Naive thymus-derived CD8-positive, alpha-beta T cell (primary cell): ENCODE results near the gene CPSF4L. TPM values are rescaled to one million over a fixed set of nuclear protein-coding genes. Genes with fewer than 3 reads are reported as not detected.

ENCODE experiments used
- ATAC-seq, 2 donors: fragments of 150-1000 bp; cut with Tn5 transposase in 1 of 2; sonication (Bioruptor Pico), chemical (Tn5 transposase) in 1 of 2; 1 replicate in 1 of 2; 2 replicates in 1 of 2; pipeline ENCODE4 v1.10.0; 2021; ENCODE audit warnings: mild to moderate bottlenecking in 2 of 2, moderate library complexity in 2 of 2
- POLR2A ChIA-PET: fragments of 350-600 bp; sonication (Branson Sonifier 250); formaldehyde crosslinking; loops from one replicate; lab custom pipeline; 2021; ENCODE audit warnings: antibody characterized with exemption; lab: Charles Lee
- DNase-seq, 10 donors: peaks; one replicate each; pipeline versions ENCODE4 v3.0.0 to v3.0.0-alpha.2; 2020 to 2022
- H3K27ac Mint-ChIP-seq, 10 donors: one replicate each; pipeline ENCODE4 v1.8.0; 2020 to 2022; ENCODE audit warnings: mild to moderate bottlenecking in 10 of 10, mixed read lengths in 10 of 10, moderate library complexity in 4 of 10, inconsistent platforms in 1 of 10
- H3K27me3 Mint-ChIP-seq, 5 donors: one replicate each; pipeline ENCODE4 v1.8.0; 2021 to 2022; ENCODE audit warnings: mixed read lengths in 5 of 5
- H3K36me3 Mint-ChIP-seq, 3 donors: one replicate each; pipeline ENCODE4 v1.8.0; 2020 to 2022; ENCODE audit warnings: mixed read lengths in 3 of 3, mild to moderate bottlenecking in 2 of 3, inconsistent platforms in 1 of 3
- H3K4me1 Mint-ChIP-seq, 4 donors: one replicate each; pipeline ENCODE4 v1.8.0; 2021 to 2022; ENCODE audit warnings: mixed read lengths in 4 of 4
- H3K4me3 Mint-ChIP-seq, 10 donors: one replicate each; pipeline ENCODE4 v1.8.0; 2020 to 2022; ENCODE audit warnings: mild to moderate bottlenecking in 10 of 10, mixed read lengths in 10 of 10, moderate library complexity in 6 of 10, inconsistent platforms in 1 of 10
- H3K9me3 Mint-ChIP-seq, 9 donors: one replicate each; pipeline ENCODE4 v1.8.0; 2020 to 2022; ENCODE audit warnings: mixed read lengths in 9 of 9, mild to moderate bottlenecking in 3 of 9, inconsistent platforms in 1 of 9, moderate library complexity in 1 of 9
- polyA plus RNA-seq, 3 donors: library from polyadenylated mRNA; unstranded; fragments of 300-500 nt; fragmentation: Illumina TruSeq; gene quantifications; one replicate each; pipeline ENCODE4 v1.2.3, GENCODE V29; 2021
- total RNA-seq, 8 experiments: library from RNA in 2 of 8; stranded (reverse) in 2 of 8; gene quantifications; one replicate each; pipeline ENCODE4 v1.2.3 and lab custom pipeline; 2021 to 2026

The CPSF4L gene
- total and polyA plus RNA-seq, 5 experiments from 2014 or later: not detected

DNA sequence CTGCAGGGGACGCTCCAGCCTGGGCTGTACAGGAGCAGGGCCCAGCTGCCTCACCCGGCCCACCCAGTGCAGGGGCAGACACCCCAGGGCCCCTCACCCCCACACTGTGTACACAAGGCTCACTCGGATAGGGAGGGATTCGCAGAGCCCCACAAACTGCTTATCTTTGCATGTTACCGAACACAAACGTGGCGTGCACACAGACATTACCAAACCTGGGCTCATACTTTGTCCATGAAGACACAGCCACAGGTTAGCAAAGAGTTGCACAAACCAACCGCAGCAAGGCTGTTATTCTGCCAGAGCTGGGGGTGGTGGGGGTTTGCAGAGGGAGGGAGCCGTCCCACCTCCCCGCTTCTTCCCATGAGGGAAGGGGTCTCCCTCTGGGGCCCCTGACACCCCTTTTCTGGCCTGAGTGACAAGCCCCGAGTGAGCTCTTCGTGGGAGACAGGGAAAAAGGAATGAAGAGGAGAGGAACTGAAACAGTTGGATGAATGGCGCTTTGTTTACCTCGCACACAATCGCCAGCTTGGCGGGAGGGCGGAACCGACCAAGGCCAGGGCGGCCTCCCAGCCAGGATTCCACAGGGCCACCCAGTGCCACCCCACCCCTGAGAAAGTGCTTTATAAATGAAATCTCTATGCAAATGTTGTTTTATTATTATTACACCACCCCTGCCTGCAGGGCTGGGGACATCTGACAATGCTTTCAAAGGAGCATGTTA, 434 bp upstream of the CPSF4L start:
- Mint-ChIP-seq H3K9me3 (no peaks in the 10 kb centered on the region), H3K36me3 (no peaks in the 10 kb centered on the region), H3K27me3 (peaks cover 0 to 4% (median 0%) of the 10 kb centered on the region in 5 donors), H3K27ac (peak overlapping the region in 1 of 10 donors; percentile 79), H3K4me3 (no peak overlapping the region), H3K4me1 (no peaks in the 10 kb centered on the region)
- DNase-seq (no peak), ATAC-seq (no peak)
- POLR2A ChIA-PET: no interaction called here

DNA sequence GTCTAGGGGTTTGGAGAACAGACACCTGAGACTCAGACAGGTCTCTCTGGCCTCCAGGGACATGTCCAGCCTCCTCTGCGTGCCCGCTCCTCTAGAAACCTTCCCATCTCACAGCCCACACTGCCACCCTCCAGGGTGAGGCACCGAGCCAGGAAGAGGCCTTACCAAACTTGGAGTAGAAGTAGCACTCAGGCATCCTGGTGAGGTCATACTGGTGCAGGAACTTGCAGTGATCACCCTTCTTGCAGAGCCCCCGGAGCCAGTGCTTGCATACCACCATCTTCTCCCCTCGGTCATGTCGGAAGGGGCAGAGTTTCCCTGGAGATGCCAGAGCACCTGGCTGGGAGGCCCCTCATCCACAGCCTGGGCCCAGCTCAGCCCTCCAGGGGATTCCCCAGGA, 4.2 kb downstream of the CPSF4L start:
- ATAC-seq: no peak
- Mint-ChIP-seq H3K4me1 (peaks cover 0 to 4% (median 0%) of the 10 kb centered on the region in 4 donors), H3K36me3 (no peaks in the 10 kb centered on the region), H3K9me3 (no peaks in the 10 kb centered on the region), H3K4me3 (no peak overlapping the region), H3K27ac (peak overlapping the region in 1 of 10 donors; percentile 56), H3K27me3 (peaks cover 0 to 2% (median 0%) of the 10 kb centered on the region in 5 donors)
- POLR2A ChIA-PET: no interaction called here
- no peak for DNase-seq

GRCh38 chr17:73256220-73256619, 5.5 kb downstream of the CPSF4L start:
- Mint-ChIP-seq H3K36me3 (no peaks in the 10 kb centered on the region), H3K27me3 (peaks cover 0 to 2% (median 0%) of the 10 kb centered on the region in 5 donors), H3K9me3 (no peaks in the 10 kb centered on the region), H3K4me1 (peaks cover 0 to 4% (median 0%) of the 10 kb centered on the region in 4 donors), H3K4me3 (no peak overlapping the region), H3K27ac (no peak overlapping the region)
- DNase-seq (no peak), ATAC-seq (no peak)
- POLR2A ChIA-PET: no interaction called here

- DNase-seq (peak in 9 of 10 donors; percentile 19 to 56 (median 42)), ATAC-seq (peak; percentile 63 to 86)
- POLR2A ChIA-PET: interaction anchor here (0.6 kb wide), 1 partner anchor 465 kb away, joined by 3 read pairs; no protein-coding TSS in a partner anchor
- H3K4me3 Mint-ChIP-seq: no peak overlapping the region
- peaks cover 0 to 4% (median 0%) of the 10 kb centered on the region in 4 donors for H3K4me1 Mint-ChIP-seq
- peaks cover 0 to 2% (median 0%) of the 10 kb centered on the region in 5 donors for H3K27me3 Mint-ChIP-seq
- H3K9me3 Mint-ChIP-seq: no peaks in the 10 kb centered on the region
- peak overlapping the region in 1 of 10 donors; percentile 27 for H3K27ac Mint-ChIP-seq
- H3K36me3 Mint-ChIP-seq: no peaks in the 10 kb centered on the region
Measured at GRCh38 chr17:73255671-73256181, 6.0 kb downstream of the CPSF4L start.

GRCh38 chr17:73251871-73252270, 9.8 kb downstream of the CPSF4L start:
- H3K27ac Mint-ChIP-seq: peak overlapping the region in 1 of 10 donors; percentile 43
- peaks cover 0 to 20% (median 4%) of the 10 kb centered on the region in 3 donors for H3K36me3 Mint-ChIP-seq
- no peak overlapping the region for H3K4me3 Mint-ChIP-seq
- no peak for ATAC-seq
- POLR2A ChIA-PET: interaction anchor here (0.6 kb wide), 1 partner anchor 347 kb away, joined by 3 read pairs; no protein-coding TSS in a partner anchor
- peaks cover 0 to 4% (median 0%) of the 10 kb centered on the region in 4 donors for H3K4me1 Mint-ChIP-seq
- H3K27me3 Mint-ChIP-seq: peaks cover 0 to 2% (median 0%) of the 10 kb centered on the region in 5 donors
- H3K9me3 Mint-ChIP-seq: no peaks in the 10 kb centered on the region
- no peak for DNase-seq

DNA sequence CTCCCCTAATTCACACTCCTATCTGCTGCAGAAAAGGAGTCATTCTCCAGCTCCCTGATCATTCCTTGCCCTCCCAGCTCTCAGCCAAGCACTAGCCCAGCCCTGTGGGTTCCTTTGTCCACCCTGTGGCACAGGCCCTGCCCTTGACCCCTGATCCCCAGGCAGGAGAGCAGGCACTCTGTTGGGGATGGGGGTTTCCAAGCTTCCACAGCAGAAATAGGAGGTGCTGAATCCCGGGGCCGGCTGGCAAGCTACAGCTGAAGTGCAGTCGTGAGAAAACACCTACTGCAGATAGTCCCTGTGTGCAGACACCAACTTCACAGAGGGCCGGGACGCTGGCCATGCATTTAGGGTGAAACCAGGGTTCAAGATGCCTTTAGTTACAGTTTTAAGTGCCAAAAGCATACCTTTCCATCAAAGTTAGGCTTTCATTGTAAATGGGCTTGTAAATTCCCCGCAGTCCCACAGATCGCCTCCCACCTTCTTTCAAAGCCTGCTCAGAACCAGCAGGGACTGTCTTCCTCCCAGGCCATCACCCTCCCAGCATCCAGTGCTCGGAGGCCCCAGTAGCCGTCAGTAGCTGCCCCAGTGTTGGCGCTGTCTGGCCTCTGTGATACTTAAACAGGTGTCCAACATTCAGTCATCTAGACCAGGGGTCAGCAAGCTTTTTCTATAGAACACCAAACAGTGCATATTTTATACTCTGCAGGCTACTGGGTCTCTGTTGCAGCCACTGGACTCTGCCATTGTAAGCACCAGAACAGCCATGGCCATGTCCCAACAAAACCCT, 10.6 kb downstream of the CPSF4L start:
- no peak overlapping the region for H3K4me3 Mint-ChIP-seq
- peak overlapping the region in 4 of 10 donors; percentile 20 to 52 (median 36) for H3K27ac Mint-ChIP-seq
- H3K36me3 Mint-ChIP-seq: peaks cover 0 to 27% (median 4%) of the 10 kb centered on the region in 3 donors
- peaks cover 0 to 2% (median 0%) of the 10 kb centered on the region in 5 donors for H3K27me3 Mint-ChIP-seq
- no peak for DNase-seq
- ATAC-seq: no peak
- H3K9me3 Mint-ChIP-seq: no peaks in the 10 kb centered on the region
- peaks cover 0 to 4% (median 0%) of the 10 kb centered on the region in 4 donors for H3K4me1 Mint-ChIP-seq
- POLR2A ChIA-PET: no interaction called here

GRCh38 chr17:73249700-73250099, 12.0 kb downstream of the CPSF4L start:
- Mint-ChIP-seq H3K4me1 (no peaks in the 10 kb centered on the region), H3K4me3 (no peak overlapping the region), H3K27me3 (no peaks in the 10 kb centered on the region), H3K9me3 (no peaks in the 10 kb centered on the region), H3K36me3 (peaks cover 0 to 35% (median 4%) of the 10 kb centered on the region in 3 donors), H3K27ac (peak overlapping the region in 1 of 10 donors; percentile 62)
- DNase-seq (no peak), ATAC-seq (no peak)
- POLR2A ChIA-PET: interaction anchor here (0.6 kb wide), 1 partner anchor 17 kb away, joined by 4 read pairs; no protein-coding TSS in a partner anchor

GRCh38 chr17:73248532-73248931, 13.1 kb downstream of the CPSF4L start:
- Mint-ChIP-seq H3K27ac (peak overlapping the region in 2 of 10 donors; percentile 70 to 77), H3K4me1 (no peaks in the 10 kb centered on the region), H3K9me3 (no peaks in the 10 kb centered on the region), H3K27me3 (no peaks in the 10 kb centered on the region), H3K4me3 (no peak overlapping the region), H3K36me3 (peaks cover 0 to 44% (median 4%) of the 10 kb centered on the region in 3 donors)
- ATAC-seq: no peak
- no peak for DNase-seq
- POLR2A ChIA-PET: no interaction called here

- POLR2A ChIA-PET: no interaction called here
- H3K9me3 Mint-ChIP-seq: no peaks in the 10 kb centered on the region
- H3K4me3 Mint-ChIP-seq: no peak overlapping the region
- DNase-seq: no peak
- no peaks in the 10 kb centered on the region for H3K27me3 Mint-ChIP-seq
- peaks cover 0 to 1% (median 0%) of the 10 kb centered on the region in 4 donors for H3K4me1 Mint-ChIP-seq
- ATAC-seq: no peak
- peak overlapping the region in 3 of 10 donors; percentile 18 to 70 (median 48) for H3K27ac Mint-ChIP-seq
- H3K36me3 Mint-ChIP-seq: peaks cover 0 to 50% (median 4%) of the 10 kb centered on the region in 3 donors
Measured at GRCh38 chr17:73247726-73248125, 14.0 kb downstream of the CPSF4L start.

GRCh38 chr17:73240561-73240960, 21.1 kb downstream of the CPSF4L start:
- POLR2A ChIA-PET: interaction anchor here (0.7 kb wide), 1 partner anchor 9 kb away, joined by 3 read pairs; a partner anchor contains a TSS
- no peak for DNase-seq
- Mint-ChIP-seq H3K36me3 (peaks cover 0 to 56% (median 17%) of the 10 kb centered on the region in 3 donors), H3K4me1 (peaks cover 11 to 66% (median 50%) of the 10 kb centered on the region in 4 donors), H3K4me3 (no peak overlapping the region), H3K27ac (no peak overlapping the region), H3K27me3 (no peaks in the 10 kb centered on the region), H3K9me3 (no peaks in the 10 kb centered on the region)
- no peak for ATAC-seq

GRCh38 chr17:73237714-73238113, 24.0 kb downstream of the CPSF4L start:
- H3K4me1 Mint-ChIP-seq: peaks cover 18 to 79% (median 67%) of the 10 kb centered on the region in 4 donors
- ATAC-seq: peak; percentile 35 to 52
- no peaks in the 10 kb centered on the region for H3K27me3 Mint-ChIP-seq
- H3K9me3 Mint-ChIP-seq: no peaks in the 10 kb centered on the region
- H3K36me3 Mint-ChIP-seq: peaks cover 0 to 45% (median 21%) of the 10 kb centered on the region in 3 donors
- DNase-seq: peak in 3 of 10 donors; percentile 14 to 32 (median 20)
- peak overlapping the region; percentile 8 to 82 (median 64) for H3K27ac Mint-ChIP-seq
- POLR2A ChIA-PET: interaction anchor here (0.5 to 1.5 kb wide), 2 partner anchors 17 to 44 kb away, joined by 3 to 4 read pairs; no protein-coding TSS in a partner anchor
- H3K4me3 Mint-ChIP-seq: peak overlapping the region; percentile 1 to 79 (median 62)

GRCh38 chr17:73234736-73235135, 26.9 kb downstream of the CPSF4L start:
- H3K9me3 Mint-ChIP-seq: no peaks in the 10 kb centered on the region
- POLR2A ChIA-PET: interaction anchor here (0.6 to 0.9 kb wide), 2 partner anchors 42 to 472 kb away, joined by 3 to 4 read pairs; no protein-coding TSS in a partner anchor
- H3K4me1 Mint-ChIP-seq: peaks cover 25 to 74% (median 71%) of the 10 kb centered on the region in 4 donors
- H3K4me3 Mint-ChIP-seq: peak overlapping the region in 2 of 10 donors; percentile 41 to 42
- H3K36me3 Mint-ChIP-seq: peaks cover 0 to 25% (median 12%) of the 10 kb centered on the region in 3 donors
- ATAC-seq: no peak
- DNase-seq: no peak
- peak overlapping the region in 2 of 10 donors; percentile 40 to 72 for H3K27ac Mint-ChIP-seq
- no peaks in the 10 kb centered on the region for H3K27me3 Mint-ChIP-seq
